ENCODE measurements around the gene ZNF341. TPM values are rescaled to one million over a fixed set of nuclear protein-coding genes. Genes with fewer than 3 reads are reported as not detected.
A peak's percentile ranks its signal among the peaks of the same experiment; 100 is the strongest.

ZNF341 gene
- 1.1 and 1.2 TPM in 2 replicates for total RNA-seq

GRCh38 chr20:33731693-33732165 is at the start of gene ZNF341:
Gene ZNF341, plus strand, starts transcription at chr20:33731996. Its CDS starts 26 bp downstream, at chr20:33732022.
- peaks cover 5% of the 10 kb centered on the region for H3K79me2 ChIP-seq (ENCODE audit: insufficient read depth, low read length)
- H3K9me3 ChIP-seq (ENCODE audit: low read depth, low read length) = peaks cover 2% of the 10 kb centered on the region
- TF ChIP-seq, protein P1, sequence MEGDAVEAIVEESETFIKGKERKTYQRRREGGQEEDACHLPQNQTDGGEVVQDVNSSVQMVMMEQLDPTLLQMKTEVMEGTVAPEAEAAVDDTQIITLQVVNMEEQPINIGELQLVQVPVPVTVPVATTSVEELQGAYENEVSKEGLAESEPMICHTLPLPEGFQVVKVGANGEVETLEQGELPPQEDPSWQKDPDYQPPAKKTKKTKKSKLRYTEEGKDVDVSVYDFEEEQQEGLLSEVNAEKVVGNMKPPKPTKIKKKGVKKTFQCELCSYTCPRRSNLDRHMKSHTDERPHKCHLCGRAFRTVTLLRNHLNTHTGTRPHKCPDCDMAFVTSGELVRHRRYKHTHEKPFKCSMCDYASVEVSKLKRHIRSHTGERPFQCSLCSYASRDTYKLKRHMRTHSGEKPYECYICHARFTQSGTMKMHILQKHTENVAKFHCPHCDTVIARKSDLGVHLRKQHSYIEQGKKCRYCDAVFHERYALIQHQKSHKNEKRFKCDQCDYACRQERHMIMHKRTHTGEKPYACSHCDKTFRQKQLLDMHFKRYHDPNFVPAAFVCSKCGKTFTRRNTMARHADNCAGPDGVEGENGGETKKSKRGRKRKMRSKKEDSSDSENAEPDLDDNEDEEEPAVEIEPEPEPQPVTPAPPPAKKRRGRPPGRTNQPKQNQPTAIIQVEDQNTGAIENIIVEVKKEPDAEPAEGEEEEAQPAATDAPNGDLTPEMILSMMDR (IDR thresholded peaks at IDR 0.05; ENCODE audit: extremely low read depth, low read depth, low read length) = peak; percentile 70
- no peaks in the 10 kb centered on the region for H3K36me3 ChIP-seq (ENCODE audit: insufficient read depth, low read length)
- peak within 1 kb of the TSS; percentile 94 for H3K4me2 ChIP-seq (ENCODE audit: insufficient read depth, low read length)
- peak within 1 kb of the TSS; percentile 65 for H3K27ac ChIP-seq (ENCODE audit: low read depth, low read length)
- peak within 1 kb of the TSS; percentile 98 for H2AFZ ChIP-seq (ENCODE audit: low read length)
- peak within 1 kb of the TSS; percentile 79 for H3K4me3 ChIP-seq (ENCODE audit: insufficient read depth, low read length)
- H4K20me1 ChIP-seq (ENCODE audit: insufficient read depth, low read length) = no peaks in the 10 kb centered on the region
- no peaks in the 10 kb centered on the region for H3K27me3 ChIP-seq (ENCODE audit: insufficient read depth, low read length)
- DNase-seq (ENCODE audit: insufficient read length, low spot score, missing footprints) = peak; percentile 97
- peaks cover 28% of the 10 kb centered on the region for H3K4me1 ChIP-seq (ENCODE audit: insufficient read depth, low read length)

DNA sequence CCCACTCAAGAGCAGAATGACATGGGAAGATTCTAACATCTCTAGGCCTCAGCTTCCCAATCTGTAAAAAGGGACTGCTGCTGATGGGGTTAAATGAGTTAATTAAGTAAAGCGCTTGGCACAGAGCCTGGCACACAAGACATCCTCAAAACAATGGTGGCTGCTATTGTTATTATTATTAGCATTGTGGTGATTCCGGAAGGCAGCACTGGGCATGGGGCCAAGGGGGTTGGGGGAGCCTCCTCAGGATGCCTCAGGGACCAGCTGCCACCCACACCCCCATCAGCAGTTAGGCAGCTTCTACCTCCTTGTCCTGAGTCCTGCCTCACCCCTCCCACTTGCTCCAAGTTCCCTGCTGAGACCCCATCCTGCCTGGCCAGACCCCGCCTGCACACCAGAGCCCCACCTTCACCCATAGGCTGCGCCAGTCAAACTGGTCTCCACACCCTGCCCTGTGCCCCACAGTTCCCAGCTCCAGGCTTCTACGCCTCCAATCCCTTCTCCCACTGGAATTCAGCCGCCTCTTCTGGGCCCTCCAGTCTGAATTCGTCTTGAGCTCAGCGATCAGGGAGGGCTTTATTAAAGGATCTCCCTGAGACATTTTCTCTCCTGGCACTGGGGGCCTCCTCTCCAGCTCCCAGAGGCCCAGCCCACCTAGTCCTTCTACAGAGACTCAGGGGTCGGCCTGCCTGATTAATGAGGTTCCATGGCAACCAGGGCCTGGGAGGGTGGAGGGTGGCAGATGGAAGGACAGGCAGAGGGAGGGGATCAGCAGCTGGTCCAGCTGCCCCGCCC is 47.1 kb upstream of the ZNF341 start:
- no peak for DNase-seq (ENCODE audit: insufficient read length, low spot score, missing footprints)
- Histone ChIP-seq H3K36me3 (ENCODE audit: insufficient read depth, low read length) (no peaks in the 10 kb centered on the region), H3K9me3 (ENCODE audit: low read depth, low read length) (no peaks in the 10 kb centered on the region), H4K20me1 (ENCODE audit: insufficient read depth, low read length) (peaks cover 11% of the 10 kb centered on the region), H3K4me3 (ENCODE audit: insufficient read depth, low read length) (peak overlapping the region; percentile 66), H3K4me1 (ENCODE audit: insufficient read depth, low read length) (peaks cover 40% of the 10 kb centered on the region), H3K27ac (ENCODE audit: low read depth, low read length) (no peak overlapping the region), H3K79me2 (ENCODE audit: insufficient read depth, low read length) (peaks cover 14% of the 10 kb centered on the region), H3K4me2 (ENCODE audit: insufficient read depth, low read length) (peak overlapping the region; percentile 83), H3K27me3 (ENCODE audit: insufficient read depth, low read length) (no peaks in the 10 kb centered on the region), H2AFZ (ENCODE audit: low read length) (peak overlapping the region; percentile 73)
- TF ChIP-seq, protein P1 (IDR thresholded peaks at IDR 0.05; ENCODE audit: extremely low read depth, low read depth, low read length) = no peak

- Histone ChIP-seq H3K27me3 (ENCODE audit: insufficient read depth, low read length) (no peaks in the 10 kb centered on the region), H3K4me3 (ENCODE audit: insufficient read depth, low read length) (peak overlapping the region; percentile 66), H3K4me2 (ENCODE audit: insufficient read depth, low read length) (peak overlapping the region; percentile 83), H3K27ac (ENCODE audit: low read depth, low read length) (no peak overlapping the region), H3K79me2 (ENCODE audit: insufficient read depth, low read length) (peaks cover 14% of the 10 kb centered on the region), H4K20me1 (ENCODE audit: insufficient read depth, low read length) (peaks cover 6% of the 10 kb centered on the region), H3K36me3 (ENCODE audit: insufficient read depth, low read length) (no peaks in the 10 kb centered on the region), H2AFZ (ENCODE audit: low read length) (peak overlapping the region; percentile 73), H3K4me1 (ENCODE audit: insufficient read depth, low read length) (peaks cover 43% of the 10 kb centered on the region), H3K9me3 (ENCODE audit: low read depth, low read length) (no peaks in the 10 kb centered on the region)
- peak; percentile 82 for DNase-seq (ENCODE audit: insufficient read length, low spot score, missing footprints)
- TF ChIP-seq, protein P1 (IDR thresholded peaks at IDR 0.05; ENCODE audit: extremely low read depth, low read depth, low read length) = no peak
These were observed 46.3 kb upstream of the ZNF341 start for GRCh38 chr20:33685328-33686099.
